Adrenal gland (tissue), 5 donors: ENCODE results near the gene UBQLN3.

Source experiments
- POLR2A ChIP-seq, 2 donors: fragments of 450-650 bp; IDR thresholded peaks; one replicate each; pipeline ENCODE4 v1.6.1; 2017; ENCODE audit warnings: antibody characterized with exemption in 2 of 2, mild to moderate bottlenecking in 2 of 2, moderate library complexity in 1 of 2
- TF ChIP-seq, protein P1 (sequence below), 6 experiments: fragments of 450-650 bp in 4 of 6; fragments of 200-600 bp in 2 of 6; sonication (generic) in 1 of 6; IDR thresholded peaks; 1 replicate in 5 of 6; 2 replicates in 1 of 6; pipeline versions ENCODE4 v1.5.1 to v1.8.0; 2016 to 2021; ENCODE audit warnings: antibody characterized with exemption in 6 of 6, mild to moderate bottlenecking in 2 of 6, moderate library complexity in 1 of 6
- donor health status: DM: no; HTN: no; CAD: no.

- no peak for TF ChIP-seq POLR2A (IDR thresholded peaks at IDR 0.05)
- TF ChIP-seq, protein P1, sequence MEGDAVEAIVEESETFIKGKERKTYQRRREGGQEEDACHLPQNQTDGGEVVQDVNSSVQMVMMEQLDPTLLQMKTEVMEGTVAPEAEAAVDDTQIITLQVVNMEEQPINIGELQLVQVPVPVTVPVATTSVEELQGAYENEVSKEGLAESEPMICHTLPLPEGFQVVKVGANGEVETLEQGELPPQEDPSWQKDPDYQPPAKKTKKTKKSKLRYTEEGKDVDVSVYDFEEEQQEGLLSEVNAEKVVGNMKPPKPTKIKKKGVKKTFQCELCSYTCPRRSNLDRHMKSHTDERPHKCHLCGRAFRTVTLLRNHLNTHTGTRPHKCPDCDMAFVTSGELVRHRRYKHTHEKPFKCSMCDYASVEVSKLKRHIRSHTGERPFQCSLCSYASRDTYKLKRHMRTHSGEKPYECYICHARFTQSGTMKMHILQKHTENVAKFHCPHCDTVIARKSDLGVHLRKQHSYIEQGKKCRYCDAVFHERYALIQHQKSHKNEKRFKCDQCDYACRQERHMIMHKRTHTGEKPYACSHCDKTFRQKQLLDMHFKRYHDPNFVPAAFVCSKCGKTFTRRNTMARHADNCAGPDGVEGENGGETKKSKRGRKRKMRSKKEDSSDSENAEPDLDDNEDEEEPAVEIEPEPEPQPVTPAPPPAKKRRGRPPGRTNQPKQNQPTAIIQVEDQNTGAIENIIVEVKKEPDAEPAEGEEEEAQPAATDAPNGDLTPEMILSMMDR (IDR thresholded peaks at IDR 0.05) = no peak
These were observed 12.6 kb upstream of the UBQLN3 start for GRCh38 chr11:5522308-5522707.
